ENCODE results near the gene CLSTN2. TPM values are rescaled to one million over a fixed set of nuclear protein-coding genes. Genes with fewer than 3 reads are reported as not detected.

Gene CLSTN2
- total RNA-seq, 1 experiment from 2014 or later, result 0.02 TPM

DNA sequence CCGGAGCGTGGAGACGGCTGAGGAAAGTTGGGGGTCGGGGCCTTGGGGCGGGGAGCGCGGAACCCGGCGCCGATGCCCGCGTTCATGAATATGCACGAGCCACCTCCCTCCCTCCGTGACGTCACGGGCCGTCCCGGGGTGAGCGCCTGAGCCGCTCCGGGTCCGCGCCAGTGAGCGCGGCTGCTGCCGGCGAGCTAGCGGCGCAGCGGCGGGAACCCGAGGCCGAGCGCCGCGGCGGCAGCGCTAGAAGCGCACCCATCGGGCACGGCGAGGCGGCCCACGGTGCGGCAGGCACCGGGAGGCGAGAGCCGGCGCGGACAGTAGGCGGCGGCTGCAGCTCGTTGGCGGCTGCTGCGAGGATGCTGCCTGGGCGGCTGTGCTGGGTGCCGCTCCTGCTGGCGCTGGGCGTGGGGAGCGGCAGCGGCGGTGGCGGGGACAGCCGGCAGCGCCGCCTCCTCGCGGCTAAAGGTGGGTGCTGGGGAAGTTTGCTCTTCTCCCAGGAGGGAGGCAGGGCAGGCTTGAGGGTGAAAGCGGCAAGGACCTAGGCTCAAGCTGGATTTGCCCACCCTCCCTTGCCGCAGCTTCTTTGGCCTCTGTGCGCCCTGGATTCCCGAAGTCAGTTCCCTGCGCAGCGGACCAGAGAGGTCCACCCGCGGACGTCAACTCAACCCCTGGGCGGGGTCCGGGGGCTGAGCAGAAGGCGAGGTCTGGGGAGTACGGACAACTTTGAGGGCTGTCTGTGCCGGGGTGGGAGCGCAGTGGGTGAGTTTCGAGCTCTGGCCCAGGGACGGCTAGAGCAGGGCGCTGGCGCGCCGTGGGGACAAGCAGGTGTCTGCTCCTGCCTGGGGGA is at the start of gene CLSTN2 (continued):
- TF ChIP-seq JUND (IDR thresholded peaks at IDR 0.05), result no peak
- no peak for TF ChIP-seq EZH2 (IDR thresholded peaks at IDR 0.05)
- TF ChIP-seq, protein P1, sequence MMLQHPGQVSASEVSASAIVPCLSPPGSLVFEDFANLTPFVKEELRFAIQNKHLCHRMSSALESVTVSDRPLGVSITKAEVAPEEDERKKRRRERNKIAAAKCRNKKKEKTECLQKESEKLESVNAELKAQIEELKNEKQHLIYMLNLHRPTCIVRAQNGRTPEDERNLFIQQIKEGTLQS (IDR thresholded peaks at IDR 0.05), result no peak

DNA sequence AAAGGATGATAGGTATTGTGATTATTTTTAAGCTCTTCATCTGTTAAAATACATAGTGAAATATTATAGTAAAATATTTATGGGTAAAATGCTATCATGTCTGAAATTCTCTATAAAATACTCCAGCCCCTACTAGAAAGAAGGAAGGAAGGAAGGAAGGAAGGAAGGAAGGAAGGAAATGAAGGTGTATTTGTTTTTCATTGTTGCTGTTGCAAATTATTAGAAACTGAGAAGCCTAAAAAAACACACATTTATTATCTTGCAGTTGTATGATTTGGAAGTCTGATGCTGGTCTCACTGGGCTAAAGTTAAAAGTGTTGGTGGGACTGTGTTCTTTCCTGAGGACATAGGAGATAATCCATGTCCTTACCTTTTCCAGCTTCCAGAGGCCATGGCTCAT is 47.6 kb upstream of the CLSTN2 start:
- ATAC-seq (no peak), DNase-seq (ENCODE audit: low read depth, low spot score) (no peak)
- Histone ChIP-seq H3K9me3 (ENCODE audit: control insufficient read depth in 1 of 2, insufficient read depth in 1 of 2, low read depth in 1 of 2, low read length in 2 of 2) (no peaks in the 10 kb centered on the region), H3K27me3 (ENCODE audit: insufficient read depth, low read length) (peaks cover 4% of the 10 kb centered on the region), H3K4me1 (ENCODE audit: control insufficient read depth in 1 of 2, insufficient read depth in 2 of 2, low read length in 2 of 2) (no peaks in the 10 kb centered on the region), H3K9ac (ENCODE audit: low read length) (no peak overlapping the region), H3K36me3 (ENCODE audit: control insufficient read depth in 1 of 2, insufficient read depth in 2 of 2, low read length in 2 of 2) (no peaks in the 10 kb centered on the region), H3K79me2 (ENCODE audit: insufficient read depth, low read length) (no peaks in the 10 kb centered on the region), H3K9me2 (ENCODE audit: insufficient read depth) (no peaks in the 10 kb centered on the region), H3K27ac (ENCODE audit: low read depth, low read length) (no peak overlapping the region), H4K20me1 (ENCODE audit: insufficient read depth) (no peaks in the 10 kb centered on the region), H3K4me3 (replicated peaks in 1 of 2; ENCODE audit: low read depth in 1 of 2, low read length in 2 of 2) (no peak overlapping the region), H2AFZ (ENCODE audit: low read depth, low read length, poor library complexity, severe bottlenecking) (no peak overlapping the region), H3K4me2 (ENCODE audit: low read length) (no peak overlapping the region)
- RAD21 ChIA-PET (ENCODE audit: low non-redundant PET in 1 of 2, low total read pairs in 2 of 2, uncharacterized antibody in 2 of 2, unreplicated experiment in 2 of 2), result no interaction called here
- CTCF ChIA-PET, result no interaction called here
- TF ChIP-seq FOSL1 (IDR thresholded peaks at IDR 0.05; ENCODE audit: low read depth), result no peak
- no peak for TF ChIP-seq EGR1 (IDR thresholded peaks at IDR 0.05; ENCODE audit: low read depth)
- TF ChIP-seq EZH2phosphoT487 (IDR thresholded peaks at IDR 0.05; ENCODE audit: borderline replicate concordance), result no peak
- no peak for TF ChIP-seq ZFX (IDR thresholded peaks at IDR 0.05)
- TF ChIP-seq TCF7L2 (IDR thresholded peaks at IDR 0.05; ENCODE audit: borderline replicate concordance, extremely low read depth, insufficient read depth, insufficient read length), result no peak
- TF ChIP-seq, protein P2, sequence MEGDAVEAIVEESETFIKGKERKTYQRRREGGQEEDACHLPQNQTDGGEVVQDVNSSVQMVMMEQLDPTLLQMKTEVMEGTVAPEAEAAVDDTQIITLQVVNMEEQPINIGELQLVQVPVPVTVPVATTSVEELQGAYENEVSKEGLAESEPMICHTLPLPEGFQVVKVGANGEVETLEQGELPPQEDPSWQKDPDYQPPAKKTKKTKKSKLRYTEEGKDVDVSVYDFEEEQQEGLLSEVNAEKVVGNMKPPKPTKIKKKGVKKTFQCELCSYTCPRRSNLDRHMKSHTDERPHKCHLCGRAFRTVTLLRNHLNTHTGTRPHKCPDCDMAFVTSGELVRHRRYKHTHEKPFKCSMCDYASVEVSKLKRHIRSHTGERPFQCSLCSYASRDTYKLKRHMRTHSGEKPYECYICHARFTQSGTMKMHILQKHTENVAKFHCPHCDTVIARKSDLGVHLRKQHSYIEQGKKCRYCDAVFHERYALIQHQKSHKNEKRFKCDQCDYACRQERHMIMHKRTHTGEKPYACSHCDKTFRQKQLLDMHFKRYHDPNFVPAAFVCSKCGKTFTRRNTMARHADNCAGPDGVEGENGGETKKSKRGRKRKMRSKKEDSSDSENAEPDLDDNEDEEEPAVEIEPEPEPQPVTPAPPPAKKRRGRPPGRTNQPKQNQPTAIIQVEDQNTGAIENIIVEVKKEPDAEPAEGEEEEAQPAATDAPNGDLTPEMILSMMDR (IDR thresholded peaks at IDR 0.05 in 2 of 3, conservative IDR thresholded peaks at IDR 0.05 in 1 of 3; ENCODE audit: borderline replicate concordance in 1 of 3, insufficient read depth in 1 of 3, low read depth in 2 of 3, low read length in 2 of 3), result no peak
- TF ChIP-seq, protein P3, sequence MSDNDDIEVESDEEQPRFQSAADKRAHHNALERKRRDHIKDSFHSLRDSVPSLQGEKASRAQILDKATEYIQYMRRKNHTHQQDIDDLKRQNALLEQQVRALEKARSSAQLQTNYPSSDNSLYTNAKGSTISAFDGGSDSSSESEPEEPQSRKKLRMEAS (IDR thresholded peaks at IDR 0.05), result no peak
- TF ChIP-seq EZH2 (IDR thresholded peaks at IDR 0.05), result no peak
- POLR2A ChIA-PET, result no interaction called here
- intact Hi-C loops (cut with micrococcal nuclease), result no loop called here
- no TSS peak for BruUV-seq (replicated peaks)

All from HCT116 (cell line).